Esophagus squamous epithelium (tissue), 5 donors: ENCODE measurements around the gene NR1D1. TPM values are rescaled to one million over a fixed set of nuclear protein-coding genes. Genes with fewer than 3 reads are reported as not detected.
"Not testable (repeated sequence)": the region's sequence is repeated elsewhere in the genome, so short reads cannot be mapped to it uniquely, and the experiment has no call there.

Experiments
- DNase-seq: peaks from one replicate; lab custom pipeline; 2025; lab: John Stamatoyannopoulos, UW
- H3K27ac ChIP-seq, 4 donors: fragments of 200-600 bp; sonication (generic); one replicate each; pipeline ENCODE4 v1.5.1; 2016 to 2019; ENCODE audit warnings: mild to moderate bottlenecking in 1 of 4
- H3K27me3 ChIP-seq, 4 donors: fragments of 200-600 bp; sonication (generic); 1 replicate in 3 of 4; 2 replicates in 1 of 4; pipeline versions ENCODE4 v1.5.1 to v1.6.0; 2017 to 2021; ENCODE audit warnings: antibody characterized with exemption in 1 of 4
- H3K36me3 ChIP-seq, 3 donors: fragments of 200-600 bp; sonication (generic); one replicate each; pipeline ENCODE4 v1.5.1; 2016 to 2019
- H3K4me1 ChIP-seq, 3 donors: fragments of 200-600 bp; sonication (generic); one replicate each; pipeline ENCODE4 v1.5.1; 2017 to 2019
- H3K4me3 ChIP-seq, 4 donors: fragments of 200-600 bp; sonication (generic); 1 replicate in 3 of 4; 2 replicates in 1 of 4; pipeline ENCODE4 v1.5.1; 2016 to 2019; ENCODE audit warnings: mild to moderate bottlenecking in 2 of 4, moderate library complexity in 1 of 4
- H3K9me3 ChIP-seq, 3 donors: fragments of 200-600 bp; sonication (generic); one replicate each; pipeline ENCODE4 v1.5.1; 2016 to 2019
- CTCF ChIP-seq, 6 experiments: fragments of 450-650 bp in 4 of 6; fragments of 200-600 bp in 2 of 6; sonication (generic) in 2 of 6; IDR thresholded peaks; one replicate each; pipeline ENCODE4 v1.5.1; 2016 to 2019; ENCODE audit warnings: antibody characterized with exemption in 6 of 6, mild to moderate bottlenecking in 4 of 6, moderate library complexity in 4 of 6
- POLR2A ChIP-seq, 4 donors: fragments of 450-650 bp; IDR thresholded peaks; one replicate each; pipeline ENCODE4 v1.6.1; 2017; ENCODE audit warnings: antibody characterized with exemption in 4 of 4, mild to moderate bottlenecking in 4 of 4, moderate library complexity in 3 of 4
- WGBS, 2 donors: methylation state at CpG; one replicate each; pipeline ENCODE4 v1.1.5; 2018; 5-methylcytosine and 5-hydroxymethylcytosine counted together
- intact Hi-C: fragments of 100-400 bp; cut with DNase I; formaldehyde crosslinking; loops from one replicate; pipeline ENCODE4 v1.15.0; 2022
- total RNA-seq, 4 donors: library from RNA; depleted of rRNA; stranded (reverse); fragments of >200 nt; gene quantifications; one replicate each; pipeline ENCODE4 v1.1.0, GENCODE V29; 2016
- donor health status: DM: yes; HTN: yes; CAD: no.

NR1D1 gene
- total RNA-seq = 10 to 100 TPM in 1 of 4 donors, 1 to 10 TPM in 3; 3.8 to 16.4 (median 5.4) TPM

GRCh38 chr17:40100419-40100668, at the start of gene NR1D1:
NR1D1 (minus strand) TSS chr17:40100589; CDS start chr17:40100094, 495 bp downstream.
- peak within 1 kb of the TSS; percentile 70 to 86 (median 76) for H3K4me3 ChIP-seq
- 0% methylated on average over 13 to 16 of the region's 16 CpGs for WGBS, 2 donors
- H3K4me1 ChIP-seq = peaks cover 78 to 82% (median 80%) of the 10 kb centered on the region in 3 donors
- no peak for DNase-seq
- H3K36me3 ChIP-seq = peaks cover 11 to 22% (median 17%) of the 10 kb centered on the region in 3 donors
- H3K9me3 ChIP-seq = no peaks in the 10 kb centered on the region
- peak within 1 kb of the TSS; percentile 95 to 100 (median 98) for H3K27ac ChIP-seq
- TF ChIP-seq CTCF (IDR thresholded peaks at IDR 0.05) (no peak), POLR2A (IDR thresholded peaks at IDR 0.05) (peak in 3 of 4 donors; percentile 64 to 98 (median 95))
- no peaks in the 10 kb centered on the region for H3K27me3 ChIP-seq
- intact Hi-C loops = no loop called here

GRCh38 chr17:40148527-40148926, 48.1 kb upstream of the NR1D1 start:
- WGBS, 2 donors = 86 to 91% methylated on average over 3 of the region's 3 CpGs
- H3K27ac ChIP-seq = no peak overlapping the region
- peaks cover 0 to 26% (median 4%) of the 10 kb centered on the region in 3 donors for H3K4me1 ChIP-seq
- no peak for DNase-seq
- intact Hi-C loops = no loop called here
- H3K9me3 ChIP-seq = no peaks in the 10 kb centered on the region
- no peak for TF ChIP-seq CTCF (IDR thresholded peaks at IDR 0.05)
- no peak for TF ChIP-seq POLR2A (IDR thresholded peaks at IDR 0.05)
- H3K36me3 ChIP-seq = peaks cover 0 to 98% (median 31%) of the 10 kb centered on the region in 3 donors
- H3K27me3 ChIP-seq = no peaks in the 10 kb centered on the region
- no peak overlapping the region for H3K4me3 ChIP-seq

GRCh38 chr17:40145476-40145875, 45.1 kb upstream of the NR1D1 start:
- DNase-seq = no peak
- Histone ChIP-seq H3K27ac (no peak overlapping the region), H3K36me3 (peaks cover 0 to 90% (median 36%) of the 10 kb centered on the region in 3 donors), H3K9me3 (no peaks in the 10 kb centered on the region), H3K27me3 (no peaks in the 10 kb centered on the region), H3K4me1 (peaks cover 2 to 42% (median 19%) of the 10 kb centered on the region in 3 donors), H3K4me3 (no peak overlapping the region)
- WGBS, 2 donors = 90 to 92% methylated on average over 3 of the region's 3 CpGs
- no peak for TF ChIP-seq CTCF (IDR thresholded peaks at IDR 0.05)
- no peak for TF ChIP-seq POLR2A (IDR thresholded peaks at IDR 0.05)
- intact Hi-C loops = no loop called here

- H3K27ac ChIP-seq, H3K9me3 ChIP-seq, DNase-seq, intact Hi-C loops, H3K27me3 ChIP-seq, H3K4me3 ChIP-seq: not testable (repeated sequence)
- Histone ChIP-seq H3K4me1 (peaks cover 11 to 57% (median 26%) of the 10 kb centered on the region in 3 donors), H3K36me3 (peaks cover 0 to 67% (median 16%) of the 10 kb centered on the region in 3 donors)
- 95 to 96% methylated on average over 2 to 3 of the region's 3 CpGs for WGBS, 2 donors
Observed at GRCh38 chr17:40143166-40143565, 42.8 kb upstream of the NR1D1 start.

- peak overlapping the region; percentile 59 to 97 (median 80) for H3K4me3 ChIP-seq
- peaks cover 1 to 66% (median 14%) of the 10 kb centered on the region in 3 donors for H3K36me3 ChIP-seq
- H3K27me3 ChIP-seq = no peaks in the 10 kb centered on the region
- DNase-seq = no peak
- peaks cover 11 to 37% (median 22%) of the 10 kb centered on the region in 3 donors for H3K4me1 ChIP-seq
- no peak for TF ChIP-seq POLR2A (IDR thresholded peaks at IDR 0.05)
- peak in 2 of 6 experiments; percentile 9 to 22 for TF ChIP-seq CTCF (IDR thresholded peaks at IDR 0.05)
- peak overlapping the region; percentile 97 to 100 (median 98) for H3K27ac ChIP-seq
- 3 to 8% methylated on average over 14 of the region's 14 CpGs for WGBS, 2 donors
- intact Hi-C loops = no loop called here
- no peaks in the 10 kb centered on the region for H3K9me3 ChIP-seq
Observed at GRCh38 chr17:40139566-40140058, 39.2 kb upstream of the NR1D1 start.
